ENCODE measurements around the gene GLDN. TPM values are rescaled to one million over a fixed set of nuclear protein-coding genes. Genes with fewer than 3 reads are reported as not detected.

Gene GLDN
- total RNA-seq, 1 experiment from 2014 or later = 0.77 TPM

- H3K4me3 Mint-ChIP-seq = no peak overlapping the region
- ChIA-PET POLR2A (no interaction called here), CTCF (interaction anchor here (0.6 to 3.1 kb wide), 2 partner anchors 15 to 105 kb away, joined by 3 to 17 read pairs; no protein-coding TSS in a partner anchor)
- no peaks in the 10 kb centered on the region for H3K9me3 Mint-ChIP-seq
- DNase-seq (ENCODE audit: low spot score) (no peak), ATAC-seq (no peak)
- no peak overlapping the region for H3K27ac Mint-ChIP-seq
- peaks cover 15% of the 10 kb centered on the region for H3K4me1 Mint-ChIP-seq
- H3K36me3 Mint-ChIP-seq = no peaks in the 10 kb centered on the region
- no peak for TF ChIP-seq SP1 (CRISPR knock-in tag; conservative IDR thresholded peaks at IDR 0.05)
- TF ChIP-seq ZSCAN18 (CRISPR knock-in tag; IDR thresholded peaks at IDR 0.05) = no peak
- no peak for TF ChIP-seq ZNF532 (CRISPR knock-in tag; IDR thresholded peaks at IDR 0.05; ENCODE audit: borderline replicate concordance)
- no peak for TF ChIP-seq PRRX2 (CRISPR knock-in tag; IDR thresholded peaks at IDR 0.05)
- no peak for TF ChIP-seq PRDM15 (CRISPR knock-in tag; IDR thresholded peaks at IDR 0.05)
- no peak for TF ChIP-seq NR1H2 (CRISPR knock-in tag; IDR thresholded peaks at IDR 0.05)
- no peak for TF ChIP-seq RELA (CRISPR knock-in tag; IDR thresholded peaks at IDR 0.05; ENCODE audit: borderline replicate concordance)
- no peak for TF ChIP-seq ZNF121 (CRISPR knock-in tag; IDR thresholded peaks at IDR 0.05)
- no peak for TF ChIP-seq JUN (CRISPR knock-in tag; IDR thresholded peaks at IDR 0.05)
- TF ChIP-seq E2F4 (CRISPR knock-in tag; IDR thresholded peaks at IDR 0.05; ENCODE audit: borderline replicate concordance, low read depth) = no peak
- TF ChIP-seq NR3C1 (CRISPR knock-in tag; conservative IDR thresholded peaks at IDR 0.05; ENCODE audit: low read depth) = no peak
- no peak for TF ChIP-seq CREM (CRISPR knock-in tag; IDR thresholded peaks at IDR 0.05)
- no peak for TF ChIP-seq ZNF423 (CRISPR knock-in tag; IDR thresholded peaks at IDR 0.05)
- TF ChIP-seq ESRRA (CRISPR knock-in tag; IDR thresholded peaks at IDR 0.05; ENCODE audit: borderline replicate concordance) = no peak
- no peak for TF ChIP-seq OVOL2 (CRISPR knock-in tag; IDR thresholded peaks at IDR 0.05; ENCODE audit: borderline replicate concordance)
- no peak for TF ChIP-seq TEAD1 (CRISPR knock-in tag; IDR thresholded peaks at IDR 0.05)
- TF ChIP-seq ZNF281 (CRISPR knock-in tag; IDR thresholded peaks at IDR 0.05) = no peak
- TF ChIP-seq PREB (CRISPR knock-in tag; IDR thresholded peaks at IDR 0.05; ENCODE audit: borderline replicate concordance) = no peak
- peaks cover 2% of the 10 kb centered on the region; the same call in 1 of the 2 replicates for H3K27me3 Mint-ChIP-seq (ENCODE audit: low read depth)
Measured at GRCh38 chr15:51386029-51386428, 44.6 kb downstream of the GLDN start.

Data from WTC11 (cell line).